Measurements from ENCODE around the gene HOXB5.

GRCh38 chr17:48612456-48612853, 18.9 kb upstream of the HOXB5 start:
- TF ChIP-seq CTCF (IDR thresholded peaks at IDR 0.05; ENCODE audit: borderline replicate concordance, extremely low read depth, low read length, poor library complexity, severe bottlenecking) (no peak), EZH2 (IDR thresholded peaks at IDR 0.05; ENCODE audit: borderline replicate concordance, low read depth, low read length, severe bottlenecking) (no peak)

Measured in DND-41 (cell line).